Measurements from ENCODE around the gene SNRNP200.
A peak's percentile ranks its signal among the peaks of the same experiment; 100 is the strongest.

The SNRNP200 gene

GRCh38 chr2:96305091-96305978, at the start of gene SNRNP200:
Gene SNRNP200, minus strand, starts transcription at chr2:96305546. Its CDS starts 109 bp downstream, at chr2:96305437.
- peak; percentile 87 to 88 for DNase-seq (ENCODE audit: low read depth in 2 of 2)

GRCh38 chr2:96354492-96354891, 49.1 kb upstream of the SNRNP200 start:
- DNase-seq (ENCODE audit: low read depth in 2 of 2) = no peak

GRCh38 chr2:96353606-96354101, 48.3 kb upstream of the SNRNP200 start:
- DNase-seq (ENCODE audit: low read depth in 2 of 2) = no peak

GRCh38 chr2:96353032-96353561, 47.8 kb upstream of the SNRNP200 start:
- no peak for DNase-seq (ENCODE audit: low read depth in 2 of 2)

GRCh38 chr2:96347395-96347794, 42.0 kb upstream of the SNRNP200 start:
- DNase-seq (ENCODE audit: low read depth in 2 of 2) = no peak

- DNase-seq (ENCODE audit: low read depth in 2 of 2) = no peak
Measured at GRCh38 chr2:96345868-96346462, 40.6 kb upstream of the SNRNP200 start.

GRCh38 chr2:96345438-96345837, 40.1 kb upstream of the SNRNP200 start:
- no peak for DNase-seq (ENCODE audit: low read depth in 2 of 2)

- DNase-seq (ENCODE audit: low read depth in 2 of 2) = peak in 1 of 2 donors; percentile 27
Measured at GRCh38 chr2:96344011-96344410, 38.7 kb upstream of the SNRNP200 start.

GRCh38 chr2:96342085-96342484, 36.7 kb upstream of the SNRNP200 start:
- DNase-seq (ENCODE audit: low read depth in 2 of 2) = peak; percentile 30 to 45

- DNase-seq (ENCODE audit: low read depth in 2 of 2) = no peak
Measured at GRCh38 chr2:96341641-96342040, 36.3 kb upstream of the SNRNP200 start.

GRCh38 chr2:96340493-96341414, 35.4 kb upstream of the SNRNP200 start:
- DNase-seq (ENCODE audit: low read depth in 2 of 2) = no peak

- no peak for DNase-seq (ENCODE audit: low read depth in 2 of 2)
Measured at GRCh38 chr2:96336873-96337272, 31.5 kb upstream of the SNRNP200 start.

GRCh38 chr2:96336104-96336775, 30.9 kb upstream of the SNRNP200 start:
- DNase-seq (ENCODE audit: low read depth in 2 of 2) = no peak

GRCh38 chr2:96333708-96334107, 28.4 kb upstream of the SNRNP200 start:
- DNase-seq (ENCODE audit: low read depth in 2 of 2) = no peak

- DNase-seq (ENCODE audit: low read depth in 2 of 2) = no peak
Measured at GRCh38 chr2:96330407-96330806, 25.1 kb upstream of the SNRNP200 start.

- DNase-seq (ENCODE audit: low read depth in 2 of 2) = no peak
Measured at GRCh38 chr2:96329874-96330273, 24.5 kb upstream of the SNRNP200 start.

- no peak for DNase-seq (ENCODE audit: low read depth in 2 of 2)
Measured at GRCh38 chr2:96329456-96329855, 24.1 kb upstream of the SNRNP200 start.

- DNase-seq (ENCODE audit: low read depth in 2 of 2) = no peak
Measured at GRCh38 chr2:96326990-96327820, 21.9 kb upstream of the SNRNP200 start.

GRCh38 chr2:96326564-96326963, 21.2 kb upstream of the SNRNP200 start:
- no peak for DNase-seq (ENCODE audit: low read depth in 2 of 2)

- peak in 1 of 2 donors; percentile 30 for DNase-seq (ENCODE audit: low read depth in 2 of 2)
Measured at GRCh38 chr2:96325884-96326255, 20.5 kb upstream of the SNRNP200 start.

All from stimulated activated CD8-positive, alpha-beta memory T cell treated with anti-CD3 and anti-CD28 coated beads, Interleukin-15, amount 100 ng/mL, for 48 hours (primary cell).